GM18909 (cell line): Measurements from ENCODE around the gene TRIOBP.
A peak's percentile ranks its signal among the peaks of the same experiment; 100 is the strongest.
"Not testable (repeated sequence)": the region's sequence is repeated elsewhere in the genome, so short reads cannot be mapped to it uniquely, and the experiment has no call there.

Experiments used
- ATAC-seq: cut with Tn5 transposase; IDR thresholded peaks from one replicate; pipeline ENCODE4 v1.9.1; 2021; ENCODE audit warnings: mild to moderate bottlenecking; ENCODE audit not compliant: unreplicated experiment, poor library complexity

Gene TRIOBP

GRCh38 chr22:37696657-37697537, at the start of gene TRIOBP:
Gene TRIOBP (plus strand): TSS chr22:37697048. CDS start chr22:37701366, 4,318 bp downstream.
- ATAC-seq, result peak; percentile 75

DNA sequence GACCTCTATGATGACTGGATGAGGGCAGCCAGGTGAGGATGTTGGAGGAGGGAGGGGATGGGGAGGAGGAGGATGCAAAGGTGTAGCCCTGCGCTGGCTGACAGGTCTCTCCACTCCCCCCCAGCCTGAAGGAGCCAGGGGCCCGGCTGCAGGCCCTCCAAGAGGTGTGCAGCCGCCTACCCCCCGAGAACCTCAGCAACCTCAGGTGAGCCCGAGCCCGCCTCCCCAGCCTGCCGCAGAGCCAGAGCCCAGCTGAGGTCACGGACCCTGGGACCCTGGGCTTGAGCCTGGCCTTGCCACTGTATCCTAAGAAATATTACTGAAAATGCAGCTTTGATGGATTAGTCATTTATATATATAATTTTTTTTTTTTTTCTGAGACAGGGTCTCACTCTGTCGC, 49.5 kb upstream of the TRIOBP start:
- no peak for ATAC-seq

DNA sequence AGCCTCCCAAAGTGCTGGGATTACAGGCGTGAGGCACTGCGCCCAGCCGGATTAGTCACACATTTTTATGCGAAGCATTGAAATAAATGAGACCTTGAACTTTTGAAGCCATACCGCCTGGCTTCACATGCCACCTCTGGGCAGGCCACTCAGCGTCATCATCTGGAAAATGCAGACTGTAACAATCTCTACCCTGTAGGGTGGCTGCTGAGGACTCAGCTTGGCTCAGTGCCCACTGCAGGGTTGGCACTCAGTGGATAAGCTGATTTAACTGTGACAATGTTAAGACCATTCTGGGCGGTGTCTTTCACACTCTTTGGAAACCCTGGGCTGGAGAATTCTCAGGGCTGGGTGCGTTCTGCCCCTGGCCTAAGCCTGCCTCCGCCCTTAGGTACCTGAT, 48.9 kb upstream of the TRIOBP start:
- ATAC-seq, result no peak

- no peak for ATAC-seq
Observed at GRCh38 chr22:37650463-37651136, 46.2 kb upstream of the TRIOBP start.

DNA sequence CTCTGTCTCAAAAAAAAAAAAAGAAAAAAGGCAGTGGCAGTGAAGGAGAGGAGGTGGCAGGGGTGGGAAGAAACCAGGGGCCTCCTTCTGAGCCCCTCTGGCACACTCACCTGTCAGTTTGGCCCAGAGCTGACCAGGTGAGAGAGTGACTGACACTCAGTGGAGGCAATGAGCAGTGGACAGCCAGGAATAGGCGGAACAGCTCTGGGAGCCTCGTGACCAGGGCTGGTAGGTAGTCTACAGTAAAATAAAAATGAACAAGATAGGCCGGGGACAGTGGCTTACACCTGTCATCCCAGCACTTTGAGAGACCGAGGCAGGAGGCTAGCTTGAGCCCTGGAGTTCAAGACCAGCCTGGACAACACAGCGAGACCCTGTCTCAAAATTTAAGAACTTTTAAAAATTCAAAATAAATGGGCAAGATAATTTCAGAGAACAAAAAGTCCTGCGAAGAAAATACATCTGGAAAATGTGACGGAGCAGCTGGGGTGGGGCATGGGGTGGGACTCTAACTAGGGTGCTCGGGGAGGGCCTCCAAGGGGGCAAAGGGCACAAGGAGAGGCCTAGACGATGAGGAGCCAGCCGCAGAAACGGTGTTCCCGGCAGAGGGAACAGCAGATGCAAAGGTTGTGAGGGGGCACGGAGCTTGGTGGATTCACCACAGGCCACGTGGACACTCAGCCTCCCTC, 42.1 kb upstream of the TRIOBP start:
- no peak for ATAC-seq

GRCh38 chr22:37655252-37655563, 41.6 kb upstream of the TRIOBP start:
- ATAC-seq, result no peak

DNA sequence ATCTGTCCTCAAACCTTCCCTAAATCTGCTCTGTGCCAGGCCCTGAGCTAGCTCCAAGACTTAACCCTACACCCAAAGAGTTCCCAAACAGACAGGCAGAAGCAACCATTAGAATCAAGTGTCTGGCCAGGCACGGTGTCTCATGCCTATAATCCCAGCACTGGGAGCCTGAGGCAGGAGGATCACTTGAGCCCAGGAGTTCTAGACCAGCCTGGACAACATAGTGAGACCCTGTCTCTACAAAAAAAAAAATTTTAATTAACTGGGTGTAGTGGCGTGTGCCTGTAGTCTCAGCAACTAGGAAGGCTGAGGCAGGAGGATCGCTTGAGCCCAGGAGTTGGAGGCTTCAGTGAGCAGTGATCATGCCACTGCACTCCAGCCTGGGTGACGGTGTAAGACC, 40.3 kb upstream of the TRIOBP start:
- not testable (repeated sequence) for ATAC-seq

GRCh38 chr22:37657590-37658132, 39.2 kb upstream of the TRIOBP start:
- ATAC-seq, result no peak

- peak; percentile 82 for ATAC-seq
Observed at GRCh38 chr22:37658133-37659065, 38.4 kb upstream of the TRIOBP start, which contains the start of gene PDXP. Gene PDXP (plus strand): TSS chr22:37658723. CDS start chr22:37658783, 60 bp downstream.

DNA sequence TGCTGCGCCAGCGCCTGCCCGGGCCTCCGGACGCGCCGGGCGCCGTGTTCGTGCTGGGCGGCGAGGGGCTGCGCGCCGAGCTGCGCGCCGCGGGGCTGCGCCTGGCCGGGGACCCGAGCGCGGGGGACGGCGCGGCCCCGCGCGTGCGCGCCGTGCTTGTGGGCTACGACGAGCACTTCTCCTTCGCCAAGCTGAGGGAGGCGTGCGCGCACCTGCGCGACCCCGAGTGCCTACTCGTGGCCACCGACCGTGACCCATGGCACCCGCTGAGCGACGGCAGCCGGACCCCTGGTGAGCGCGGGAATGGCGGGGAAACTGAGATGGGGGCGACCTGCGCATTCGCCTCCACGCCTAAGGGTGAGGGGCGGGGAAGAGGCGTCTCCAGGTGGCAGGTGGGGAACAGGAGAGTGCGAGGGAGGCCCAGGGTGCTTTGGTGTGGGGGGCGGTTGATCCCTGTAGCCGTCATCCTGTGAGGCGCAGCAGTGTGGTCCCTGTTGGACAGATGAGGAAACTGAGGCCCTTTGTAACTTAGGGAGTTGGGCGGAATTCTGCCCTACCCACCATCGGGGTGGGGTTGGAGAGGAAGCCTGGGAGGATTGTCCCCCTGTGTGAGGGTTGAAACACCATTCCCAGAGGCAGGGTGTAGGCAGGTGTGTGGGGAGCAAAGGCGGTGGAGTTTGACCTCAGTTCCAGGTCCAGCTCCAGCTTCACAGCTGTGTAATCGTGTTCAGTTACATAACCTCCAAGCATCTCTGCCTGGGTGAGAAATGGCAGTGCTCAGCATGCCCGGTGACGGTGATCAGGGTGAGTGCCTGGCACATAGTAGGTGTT, 37.6 kb upstream of the TRIOBP start:
- peak; percentile 11 for ATAC-seq

DNA sequence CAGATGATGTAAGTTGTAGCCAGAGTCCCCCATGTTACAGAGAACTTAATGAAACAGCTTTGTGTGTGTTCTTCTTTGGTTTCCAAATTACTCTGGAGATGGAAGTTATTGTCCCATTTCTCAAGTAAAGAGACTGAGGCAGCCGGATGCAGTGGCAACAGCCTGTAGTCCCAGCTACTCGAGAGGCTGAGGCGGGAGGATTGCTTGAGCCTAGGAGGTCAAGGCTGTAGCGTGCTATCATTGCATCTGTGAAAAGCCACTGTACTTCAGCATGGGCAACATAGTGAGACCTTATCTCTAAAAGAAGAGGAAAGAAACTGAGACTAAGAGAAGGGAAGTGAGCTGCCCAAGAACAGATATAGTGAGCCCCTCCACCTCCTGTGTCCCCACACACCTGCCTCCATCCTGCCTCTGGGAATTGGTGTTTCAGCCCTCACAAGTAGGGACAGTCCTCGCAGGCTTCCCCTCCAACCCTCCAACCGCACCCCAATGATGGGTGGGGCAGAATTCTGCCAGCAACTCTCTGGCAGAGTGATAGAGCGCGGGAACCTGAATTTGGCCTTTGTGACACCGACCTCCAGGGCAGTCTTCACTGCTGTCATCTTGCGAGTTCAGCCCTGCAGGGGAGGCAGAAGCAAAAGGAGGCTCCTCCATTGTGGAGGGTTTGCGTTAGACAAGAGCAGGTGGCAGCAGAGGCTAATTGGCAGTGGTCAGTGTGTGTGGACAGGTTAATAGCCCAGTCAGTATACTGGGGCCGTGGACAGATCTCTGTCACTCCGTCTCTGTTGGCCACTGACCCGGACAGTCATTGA, 36.7 kb upstream of the TRIOBP start:
- ATAC-seq, result no peak

- no peak for ATAC-seq
Observed at GRCh38 chr22:37660709-37661045, 36.2 kb upstream of the TRIOBP start.

DNA sequence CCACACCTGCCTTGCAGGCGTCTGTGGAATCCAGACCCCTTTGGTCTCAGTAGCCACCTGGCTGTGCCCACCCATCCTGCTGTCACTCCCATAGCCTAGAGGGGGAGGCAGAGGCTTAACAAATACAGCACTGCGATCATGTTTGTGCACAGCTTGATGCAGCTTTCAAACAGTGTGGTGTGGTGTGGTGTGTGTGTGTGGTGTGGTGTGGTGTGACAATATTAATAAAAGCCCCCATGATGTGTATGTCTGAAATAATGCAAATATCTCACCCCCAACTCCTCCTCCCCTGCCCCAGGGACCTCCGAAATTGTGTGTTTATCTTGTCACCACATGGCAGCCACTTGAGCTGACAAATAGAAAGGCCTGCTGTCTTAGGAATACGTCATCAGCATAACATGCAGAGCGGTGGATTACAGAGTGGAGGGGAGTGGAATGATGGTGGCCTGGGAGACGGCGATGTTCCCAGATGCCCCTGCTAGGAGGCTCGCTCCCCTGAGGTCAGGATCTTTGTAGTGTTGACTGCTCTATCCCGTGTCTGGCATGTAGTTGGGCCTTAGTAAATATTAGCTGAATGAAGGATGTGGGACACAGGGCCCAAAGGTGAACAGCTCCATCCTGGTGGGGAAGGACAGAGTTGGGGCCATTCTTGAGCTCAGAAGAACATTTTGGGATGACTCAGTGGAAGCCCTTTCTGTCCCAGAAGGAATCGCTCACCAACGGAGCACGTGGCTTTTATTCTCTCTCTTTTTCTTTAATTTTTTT, 35.5 kb upstream of the TRIOBP start:
- no peak for ATAC-seq

- no peak for ATAC-seq
Observed at GRCh38 chr22:37662039-37662438, 34.8 kb upstream of the TRIOBP start.

- ATAC-seq, result no peak
Observed at GRCh38 chr22:37663521-37664140, 33.2 kb upstream of the TRIOBP start.

DNA sequence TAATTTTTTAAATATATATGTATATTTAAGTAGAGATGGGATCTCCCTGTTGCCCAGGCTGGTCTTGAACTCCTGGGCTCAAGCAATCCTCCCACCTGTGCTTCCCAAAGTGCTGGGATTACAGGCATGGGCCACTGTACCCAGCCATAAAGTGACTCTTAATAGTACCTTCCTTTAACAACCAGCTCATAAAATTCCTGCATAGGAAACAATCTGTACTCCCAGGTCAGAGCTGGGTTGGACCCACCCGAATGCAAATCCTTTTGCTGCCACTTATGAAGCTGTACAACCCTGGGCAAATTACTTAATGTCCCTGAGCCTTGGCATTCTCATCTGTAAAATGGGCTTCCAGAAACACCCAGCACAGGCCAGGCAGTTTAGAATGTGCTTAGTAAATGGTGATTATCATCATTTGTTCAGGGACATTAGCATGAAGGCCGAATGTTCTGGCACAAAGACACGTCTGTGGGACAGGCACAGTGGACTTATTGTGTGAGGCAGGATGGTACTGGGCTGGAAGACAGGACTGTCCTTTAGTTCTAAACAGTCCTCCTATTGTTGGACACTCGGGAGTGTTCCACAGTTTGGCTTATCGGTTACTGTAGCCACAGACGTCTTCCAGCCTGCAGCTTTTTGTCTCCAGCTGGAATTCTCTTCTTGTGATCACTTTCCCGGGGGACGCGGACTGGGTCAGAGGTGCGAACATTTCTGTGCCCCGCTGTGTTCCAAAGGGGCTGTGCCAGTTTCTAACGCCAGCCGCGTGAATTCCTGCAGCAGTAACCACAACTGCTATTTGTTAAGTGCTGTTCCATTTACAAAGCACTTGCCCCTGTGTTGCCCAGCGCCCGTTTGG, 32.4 kb upstream of the TRIOBP start:
- no peak for ATAC-seq
